GM19023 (cell line): ENCODE data around the gene CDHR3.

Source experiments
- ATAC-seq: cut with Tn5 transposase; IDR thresholded peaks from one replicate; pipeline ENCODE4 v1.9.1; 2021; ENCODE audit warnings: mild to moderate bottlenecking, moderate library complexity; ENCODE audit not compliant: unreplicated experiment

Gene CDHR3

DNA sequence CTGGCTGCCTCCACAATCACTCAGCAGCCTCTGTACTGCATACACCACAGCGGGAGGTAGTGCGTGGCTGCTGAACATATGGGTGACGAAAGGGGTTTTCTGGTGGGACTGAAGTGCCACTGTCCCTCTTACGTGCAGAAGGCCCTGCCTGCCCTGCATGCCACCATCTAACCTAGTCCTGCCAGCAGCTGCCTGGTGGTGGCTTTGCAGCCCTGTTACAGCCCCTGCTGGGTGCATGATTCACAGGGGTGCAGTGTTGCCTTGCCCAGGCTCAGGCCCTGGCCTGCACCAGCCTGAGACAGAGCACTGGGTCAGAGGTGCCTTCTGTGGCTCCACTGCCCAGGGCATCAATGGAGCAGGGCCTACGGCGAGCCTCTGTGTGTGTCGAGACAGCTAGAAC, 98.9 kb downstream of the CDHR3 start:
- ATAC-seq, result no peak

DNA sequence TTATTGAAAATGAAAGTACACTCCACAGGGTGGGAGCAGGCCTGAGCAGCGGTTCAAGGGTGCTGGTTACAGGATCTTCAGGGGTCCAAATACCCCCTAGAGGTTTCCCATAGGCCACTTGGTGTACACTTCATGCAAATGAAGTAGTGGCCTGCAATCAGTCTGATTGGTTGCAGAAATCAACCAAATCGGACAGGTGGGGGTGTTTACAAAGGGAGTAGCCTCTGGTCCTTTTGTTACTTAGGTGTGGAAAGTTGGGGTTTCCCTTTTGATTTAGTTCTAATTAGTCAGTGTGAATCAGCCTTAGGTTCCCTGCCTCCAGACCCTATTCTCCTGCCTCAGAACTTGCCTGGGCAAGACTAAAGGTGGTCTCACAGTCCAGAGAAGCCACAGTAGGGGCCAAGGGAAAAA, 99.5 kb downstream of the CDHR3 start:
- ATAC-seq, result no peak

DNA sequence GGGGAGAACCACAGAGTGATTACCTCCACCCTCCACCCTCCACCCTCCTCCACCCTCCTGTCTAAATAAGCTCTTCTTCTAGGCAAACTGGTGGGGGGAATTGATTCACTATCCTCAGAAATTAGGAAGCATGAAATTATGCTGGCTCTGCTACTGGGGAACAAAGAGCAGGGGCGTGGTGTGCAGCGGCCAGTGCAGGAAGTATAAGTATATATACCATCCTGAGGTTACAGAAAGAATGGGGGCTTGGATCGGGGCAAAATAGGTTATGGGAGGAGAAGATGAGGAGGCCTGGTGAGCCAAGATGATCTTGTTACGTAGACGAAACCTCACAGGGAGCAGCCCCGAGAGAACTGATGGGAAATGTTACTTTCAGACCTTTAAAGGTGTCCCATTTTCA, 100.0 kb downstream of the CDHR3 start:
- ATAC-seq, result no peak

DNA sequence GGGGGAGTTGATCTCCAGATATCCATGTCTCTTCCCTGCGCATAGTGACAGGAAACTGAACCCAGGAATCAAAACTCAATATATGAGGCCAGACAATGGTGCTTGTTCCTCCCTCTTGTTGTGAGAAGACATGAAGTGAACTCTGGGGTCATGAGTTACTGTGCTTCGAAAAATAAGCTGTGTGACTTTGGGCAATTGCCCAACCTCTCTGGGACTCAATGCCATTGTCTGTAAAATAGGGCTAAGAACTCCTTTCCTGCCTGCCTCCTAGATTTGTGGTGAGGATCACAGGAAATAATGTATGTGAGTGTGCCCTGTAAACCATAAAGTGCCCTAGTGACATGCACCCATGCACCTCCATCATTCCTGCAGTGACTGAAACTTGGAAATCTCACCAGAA, 100.6 kb downstream of the CDHR3 start:
- no peak for ATAC-seq

DNA sequence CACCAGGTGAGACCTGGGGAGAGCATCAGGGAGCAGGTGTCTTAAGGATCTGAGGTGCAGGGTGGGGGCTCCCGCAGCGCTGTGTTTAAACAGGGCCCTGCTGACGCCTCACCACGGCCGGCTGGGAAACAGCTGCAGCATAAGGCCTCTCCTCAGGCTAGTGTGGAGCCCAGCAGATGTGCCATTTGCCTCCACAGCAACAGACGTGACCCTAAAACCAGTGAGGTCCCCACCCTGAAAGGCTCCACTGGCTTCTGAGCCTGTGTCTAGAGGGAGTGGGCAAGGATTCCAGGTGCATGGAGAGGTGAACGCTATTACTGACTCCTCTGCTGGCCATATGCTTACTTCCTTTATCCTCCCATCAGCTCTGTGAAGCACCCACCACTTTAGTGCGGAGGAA, 101.3 kb downstream of the CDHR3 start:
- no peak for ATAC-seq

DNA sequence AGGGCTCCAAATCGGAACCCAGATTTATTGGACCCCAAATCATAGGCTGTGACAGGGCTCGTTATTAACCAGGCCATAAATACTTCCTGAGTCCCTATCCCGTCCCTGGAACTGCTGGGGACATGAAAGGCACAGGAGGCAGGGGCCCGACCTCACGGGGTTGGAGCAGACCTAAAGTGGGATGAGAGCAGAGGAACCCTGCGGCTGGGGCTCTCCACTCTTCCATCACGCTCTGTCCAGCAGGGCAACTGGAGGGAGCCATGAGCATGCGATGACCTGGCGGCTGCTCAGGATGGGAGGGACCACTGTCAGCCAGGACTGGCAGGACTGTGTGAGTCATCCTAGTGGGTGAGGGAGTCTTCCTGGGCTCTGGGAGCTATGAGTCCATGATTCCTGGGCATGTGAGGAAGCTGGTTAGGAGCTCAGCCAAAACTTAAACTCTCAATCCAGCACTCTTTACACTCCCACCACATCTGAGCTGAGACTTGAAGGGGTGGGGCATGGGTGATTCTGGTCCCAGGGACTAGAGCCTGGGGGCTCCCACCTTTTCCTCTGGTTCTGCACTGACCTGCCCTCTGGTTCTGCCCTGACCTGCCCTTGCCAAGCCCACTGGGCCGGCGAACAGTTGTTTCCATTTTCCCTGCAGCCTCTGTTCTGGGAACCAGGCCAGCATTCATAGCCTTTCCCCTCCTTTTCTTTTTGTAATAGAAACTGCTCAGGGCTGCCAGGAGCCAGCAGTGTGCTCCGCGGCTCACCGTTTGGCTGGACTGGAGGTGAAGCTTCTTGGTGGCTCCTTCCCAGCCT, 101.9 kb downstream of the CDHR3 start:
- no peak for ATAC-seq

DNA sequence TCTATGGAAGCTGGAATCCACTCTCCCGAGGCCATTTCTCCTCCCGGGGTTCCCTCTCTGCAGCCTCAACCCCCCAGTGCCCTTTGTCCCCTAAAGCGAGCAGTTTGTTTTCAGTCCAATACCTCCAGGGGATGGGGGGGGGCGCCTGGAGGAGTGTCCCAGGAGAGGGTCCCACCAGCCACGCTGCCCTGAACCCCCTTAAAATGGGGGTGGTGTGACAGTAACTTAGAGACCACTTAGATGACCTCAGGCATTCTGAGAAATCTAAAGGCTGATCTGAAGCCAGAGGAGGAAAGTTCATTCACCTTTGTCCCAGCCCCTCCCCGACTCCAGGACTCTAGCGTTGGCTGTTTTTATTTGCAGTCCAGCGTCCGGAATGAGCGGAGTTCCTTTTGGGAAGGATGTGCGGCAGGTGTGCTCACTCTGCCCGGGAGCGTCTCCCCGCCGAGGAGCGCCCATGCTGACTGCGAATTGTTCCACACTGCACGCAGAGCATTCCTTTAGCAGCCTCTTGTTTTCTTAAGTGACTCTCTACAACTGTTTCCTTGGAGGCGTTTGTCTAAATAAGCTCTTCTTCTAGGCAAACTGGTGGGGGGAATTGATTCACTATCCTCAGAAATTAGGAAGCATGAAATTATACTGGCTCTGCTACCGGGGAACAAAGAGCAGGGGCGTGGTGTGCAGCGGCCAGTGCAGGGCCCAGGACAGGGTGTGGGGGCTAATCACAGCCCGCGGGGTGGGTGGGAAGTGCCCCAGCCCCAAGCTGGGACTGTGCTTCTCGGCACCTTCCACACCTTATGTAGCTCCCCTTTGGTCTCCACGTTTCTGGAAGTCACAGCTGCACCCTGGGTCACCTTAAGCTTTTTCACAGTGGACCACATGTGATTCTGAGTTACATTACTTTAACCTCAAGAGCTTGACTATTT, 102.8 kb downstream of the CDHR3 start:
- ATAC-seq, result no peak

DNA sequence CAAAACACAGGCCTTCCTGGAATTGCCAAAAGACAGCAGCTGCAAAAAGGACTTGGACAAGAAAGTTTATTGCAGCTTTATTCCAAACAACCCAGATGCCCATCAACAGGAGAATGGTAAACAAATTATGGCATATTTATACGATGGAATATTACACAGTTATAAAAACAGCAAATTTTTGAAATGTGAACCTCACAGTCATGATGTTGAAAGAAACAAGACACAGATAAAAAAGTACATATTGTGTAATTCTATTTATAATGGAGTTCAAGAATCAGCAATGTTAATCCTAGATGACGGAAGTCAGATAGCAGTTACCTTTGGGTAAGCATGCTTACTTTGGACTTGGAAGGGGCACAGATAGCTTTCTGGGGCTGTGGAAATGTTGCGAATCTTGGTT, 104.6 kb downstream of the CDHR3 start:
- no peak for ATAC-seq

DNA sequence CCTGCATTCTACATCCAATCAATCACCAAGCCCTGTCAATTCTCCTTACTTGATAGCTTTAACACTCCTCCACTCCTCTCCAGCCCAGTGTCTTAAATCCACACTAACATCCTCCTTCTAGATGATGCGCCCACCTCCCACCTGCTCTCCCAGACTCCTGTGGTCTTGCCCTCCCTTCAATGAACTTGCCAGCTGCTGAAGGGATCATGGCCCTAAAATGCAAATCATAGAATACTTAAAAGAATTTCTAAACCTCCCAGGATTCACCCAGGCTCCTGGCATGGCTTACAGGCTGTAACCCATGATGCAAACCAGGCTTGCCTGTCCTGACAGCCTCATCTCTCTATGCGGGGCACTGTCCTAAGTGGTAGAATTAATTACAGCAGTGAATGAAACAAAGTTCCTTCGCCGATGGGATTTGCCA, 105.5 kb downstream of the CDHR3 start:
- ATAC-seq, result no peak

DNA sequence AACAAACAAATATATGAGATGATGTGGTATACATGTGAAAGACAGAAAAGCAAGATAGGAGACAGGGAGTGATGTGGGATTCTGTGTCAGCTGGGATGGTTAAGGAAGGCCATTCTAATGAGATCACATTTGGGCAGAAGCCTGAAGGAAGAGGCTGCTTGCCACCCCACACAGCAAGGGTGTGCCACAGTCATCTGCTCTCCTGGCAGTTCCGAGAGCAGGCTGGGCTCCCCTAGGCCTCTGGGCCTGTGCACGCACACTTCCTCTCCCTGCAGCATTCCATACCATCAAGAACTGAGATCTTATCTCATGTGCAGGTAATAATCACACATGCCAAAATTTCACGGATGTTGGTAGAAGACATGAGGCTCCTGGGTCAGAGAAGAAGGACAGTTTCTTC, 105.9 kb downstream of the CDHR3 start:
- no peak for ATAC-seq

DNA sequence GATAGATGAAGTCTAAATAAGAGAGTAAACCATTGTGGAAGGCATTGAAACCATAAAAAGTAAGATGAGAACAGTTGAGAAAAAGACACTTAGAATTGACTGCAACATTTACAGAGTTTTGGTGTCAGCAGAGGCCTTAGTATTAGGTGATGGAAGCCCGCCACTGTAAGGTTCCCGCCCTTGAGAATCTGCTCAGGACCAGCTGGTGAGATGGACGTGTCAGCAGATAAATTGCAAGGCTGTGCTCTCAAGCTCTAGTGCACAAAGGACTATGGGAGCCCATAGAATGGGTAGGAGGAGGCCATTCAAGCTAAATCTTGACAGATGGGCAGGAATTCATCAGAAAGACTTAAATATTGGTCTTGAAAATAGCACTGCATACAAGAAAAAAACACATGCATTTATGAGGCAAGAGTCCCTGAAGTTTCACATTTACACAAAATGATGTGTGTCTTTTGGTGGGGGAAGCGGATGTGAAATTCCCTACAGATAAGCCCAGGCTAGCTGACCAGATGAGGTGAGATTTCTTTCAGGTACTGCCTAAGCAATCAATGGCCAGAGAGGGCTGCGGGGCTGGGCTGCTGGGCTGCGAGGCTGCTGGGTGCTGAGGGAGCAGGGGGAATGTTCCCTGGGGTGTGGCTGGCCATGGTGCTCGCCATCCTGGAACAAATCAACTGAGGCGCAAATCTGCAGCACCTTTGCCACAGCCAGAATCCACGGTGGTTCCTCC, 106.6 kb downstream of the CDHR3 start:
- no peak for ATAC-seq

DNA sequence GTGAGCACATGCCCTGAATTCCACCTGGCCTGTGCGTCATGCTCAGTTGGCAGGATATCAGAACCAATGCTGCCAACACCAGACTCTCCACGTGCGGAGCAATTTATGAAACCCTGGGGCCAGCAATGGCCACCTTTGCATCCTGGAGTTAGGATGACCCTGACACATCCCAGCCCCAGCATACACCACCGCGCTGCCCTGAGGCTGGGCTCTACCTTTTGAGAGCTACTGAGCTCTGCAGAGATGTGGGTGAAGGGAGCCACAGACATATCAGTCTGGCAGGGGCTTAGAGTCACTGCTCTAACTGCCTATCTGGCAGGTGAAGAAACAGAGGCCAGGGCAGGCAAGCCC, 107.1 kb downstream of the CDHR3 start:
- ATAC-seq, result no peak

DNA sequence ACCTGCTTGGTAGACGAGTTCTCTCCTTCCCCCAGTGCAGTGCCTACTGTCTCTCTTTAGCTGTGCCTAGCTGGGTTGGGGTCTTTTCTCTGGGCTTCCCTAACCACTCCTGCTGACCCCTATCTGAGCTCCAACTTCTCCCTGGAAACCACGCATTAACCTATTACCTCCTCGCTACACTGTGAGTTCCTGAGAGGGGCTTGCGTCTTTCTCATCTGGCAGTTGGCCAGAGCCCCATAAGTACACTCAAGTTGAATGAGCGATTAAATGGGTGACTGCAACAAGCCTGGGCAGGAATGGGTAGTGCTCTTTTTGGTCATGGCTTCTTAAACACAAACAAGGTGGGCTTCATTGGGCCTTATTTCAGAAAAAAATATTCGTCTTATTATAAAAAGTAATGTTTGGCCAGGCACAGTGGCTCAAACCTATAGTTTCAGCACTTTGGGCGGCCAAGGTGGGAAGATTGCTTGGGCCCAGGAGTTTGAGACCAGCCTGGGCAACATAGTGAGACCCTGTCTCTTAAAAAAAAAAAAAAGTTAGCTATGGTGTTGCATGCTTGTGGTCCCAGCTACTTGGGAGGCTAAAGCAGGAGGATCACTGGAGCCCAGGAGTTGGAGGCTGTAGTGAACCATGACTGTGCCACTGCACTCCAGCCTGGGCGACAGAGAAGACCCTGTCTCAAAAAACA, 107.6 kb downstream of the CDHR3 start:
- no peak for ATAC-seq

DNA sequence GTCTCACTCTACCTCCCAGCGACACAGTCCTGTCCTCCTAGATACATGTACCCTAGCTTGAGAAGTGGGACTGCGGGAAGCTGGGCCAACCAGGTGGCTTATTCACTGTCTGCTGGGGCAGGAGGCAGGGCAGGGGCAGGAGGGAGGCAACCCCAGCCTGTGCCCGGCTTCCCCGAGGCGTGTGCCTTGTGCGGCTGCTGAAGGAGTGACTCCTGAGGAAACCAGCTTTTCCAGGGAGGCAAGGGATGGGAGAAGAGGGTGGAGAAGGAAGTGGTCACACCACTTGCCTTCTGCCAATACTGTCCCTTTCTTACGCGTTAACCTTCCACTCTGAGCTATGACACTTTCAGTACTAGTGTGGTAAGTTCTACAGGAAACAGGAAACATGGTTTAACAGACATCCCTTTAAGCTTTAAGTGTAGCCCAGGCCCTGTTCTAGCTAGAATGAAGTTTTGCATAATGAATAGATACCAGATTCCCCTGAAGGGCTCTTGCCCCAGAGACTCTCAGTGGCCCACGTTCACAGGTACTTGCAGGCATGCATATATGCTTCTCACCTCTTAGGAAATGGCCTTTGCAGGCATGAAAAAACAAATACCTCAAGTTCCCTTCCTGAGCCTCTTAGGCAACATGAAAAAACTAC, 108.4 kb downstream of the CDHR3 start:
- ATAC-seq, result peak; percentile 96

DNA sequence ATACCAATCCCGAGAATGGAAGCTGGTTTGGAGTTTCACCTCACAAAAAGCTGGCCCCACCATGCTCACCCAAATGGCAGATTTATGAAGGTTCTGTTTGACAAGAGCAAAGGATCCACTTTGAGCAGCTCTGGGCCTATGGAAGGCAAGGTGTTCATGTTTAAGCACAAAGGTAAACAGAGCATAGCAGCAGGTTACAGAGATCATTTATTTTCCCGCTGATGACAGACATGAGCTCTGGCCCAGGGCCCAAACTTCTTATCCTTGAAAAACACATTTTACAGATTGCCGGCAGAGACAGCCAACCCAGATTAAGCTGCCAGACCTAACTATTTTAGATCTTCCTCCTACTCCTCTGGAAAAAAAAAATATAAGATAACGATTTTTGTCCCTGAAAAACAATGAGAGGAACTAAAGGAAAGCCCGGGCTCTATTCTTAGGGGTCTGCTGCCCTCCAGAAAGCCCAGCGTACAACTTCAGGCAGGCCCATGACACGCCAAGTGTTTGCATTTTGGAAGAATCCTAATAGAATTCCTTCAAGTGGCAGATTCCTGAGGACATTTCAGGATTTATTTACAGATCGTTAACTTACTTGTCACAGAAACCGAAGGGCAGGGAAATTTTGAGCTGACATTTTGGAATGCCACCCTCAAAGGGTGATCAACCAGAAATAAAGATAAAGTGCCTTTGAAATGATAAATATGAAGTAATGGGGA, 109.1 kb downstream of the CDHR3 start:
- no peak for ATAC-seq

DNA sequence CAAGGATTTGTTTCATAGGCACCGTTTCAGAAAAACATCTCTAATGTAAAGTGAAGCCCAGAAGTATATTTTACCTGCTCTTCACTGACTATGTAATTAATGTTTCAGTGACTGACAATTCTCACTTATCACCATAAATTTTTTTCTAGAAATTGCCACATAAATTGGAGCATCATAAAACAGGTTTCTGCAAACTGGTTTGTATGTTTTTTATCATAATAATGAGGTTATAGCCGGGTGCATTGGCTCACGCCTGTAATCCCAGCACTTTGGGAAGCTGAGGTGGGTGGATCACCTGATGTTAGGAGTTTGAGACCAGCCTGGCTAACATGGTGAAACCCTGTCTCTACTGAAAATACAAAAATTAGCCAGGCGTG, 109.6 kb downstream of the CDHR3 start:
- no peak for ATAC-seq

DNA sequence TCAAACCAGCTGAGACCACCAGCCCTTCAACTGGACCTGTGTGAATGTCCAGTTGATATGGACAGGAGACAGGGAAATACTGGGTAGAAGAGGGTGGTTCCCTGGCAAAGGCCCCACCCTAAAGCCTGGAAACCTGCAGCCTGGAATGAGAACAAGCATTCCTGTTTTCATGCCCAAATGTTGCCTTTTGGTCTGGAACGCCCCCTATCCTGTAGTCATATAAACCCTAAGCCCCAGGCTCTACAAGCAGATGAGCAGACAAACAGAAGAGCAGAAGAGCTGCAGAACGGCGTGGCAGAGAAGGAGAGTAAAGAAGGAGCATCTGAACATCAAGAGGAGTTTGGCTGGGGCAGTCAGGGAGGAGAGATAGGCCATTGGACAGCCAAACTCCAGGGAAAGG, 110.6 kb downstream of the CDHR3 start:
- ATAC-seq, result no peak

DNA sequence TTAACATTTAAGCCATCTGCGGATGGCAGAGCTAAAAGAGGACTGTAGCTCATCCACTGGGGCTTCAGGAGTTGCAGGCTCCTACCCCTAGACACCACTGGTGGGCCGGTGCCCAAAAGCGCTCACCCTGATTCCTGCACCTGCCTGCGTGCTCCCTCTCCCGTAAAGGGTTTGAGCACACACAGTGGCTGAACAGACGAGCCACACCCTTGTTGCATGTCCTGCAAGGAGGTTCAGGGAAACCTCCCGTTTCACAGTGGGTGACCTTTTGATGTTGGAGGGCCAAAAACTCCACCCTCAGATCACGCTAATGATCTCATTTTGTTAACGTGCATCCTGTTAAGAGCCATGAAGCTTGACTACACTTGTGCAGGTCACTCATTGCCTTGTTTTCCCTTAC, 111.2 kb downstream of the CDHR3 start:
- no peak for ATAC-seq

DNA sequence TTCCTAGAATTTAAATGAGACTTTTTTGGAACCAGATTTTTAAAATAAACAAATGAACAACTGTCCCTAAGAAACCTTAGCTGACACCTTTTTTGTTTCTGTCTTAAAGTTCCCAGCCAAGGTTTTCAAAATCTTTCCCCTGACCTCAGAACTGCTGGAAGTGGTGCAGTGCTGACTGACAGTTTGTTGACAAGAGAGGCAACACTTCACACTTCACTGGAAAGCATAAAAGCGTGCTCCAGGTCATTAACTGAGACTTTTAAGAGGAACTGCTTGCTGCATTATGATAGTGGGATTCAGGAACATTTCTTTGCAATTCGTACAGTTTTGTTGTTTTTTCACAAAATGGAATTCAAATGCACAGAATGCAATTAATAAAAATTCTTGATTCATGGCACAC, 112.9 kb downstream of the CDHR3 start:
- no peak for ATAC-seq

DNA sequence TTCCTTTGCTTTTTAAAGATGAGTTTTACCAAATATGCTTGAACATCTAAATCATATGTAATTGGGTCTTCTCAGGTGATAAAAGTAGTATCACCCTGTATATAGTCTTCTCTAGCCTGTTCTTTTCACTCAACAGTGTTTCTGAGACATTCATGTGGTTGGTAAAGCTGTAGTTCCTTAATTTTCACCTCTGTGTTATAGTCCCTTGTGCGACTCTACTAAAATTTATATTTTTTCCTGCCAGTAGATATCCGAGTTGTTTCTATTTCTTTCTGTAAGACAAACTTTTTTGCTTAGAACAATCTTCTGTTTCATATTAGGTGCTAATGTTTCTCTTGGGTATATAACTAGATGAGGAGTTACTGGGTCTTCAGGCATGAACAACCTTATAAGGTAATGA, 113.5 kb downstream of the CDHR3 start:
- ATAC-seq, result no peak
